H9 (cell line): ENCODE measurements around the gene TRPV5. TPM values are rescaled to one million over a fixed set of nuclear protein-coding genes. Genes with fewer than 3 reads are reported as not detected.

Experiments
- DNase-seq: peaks from one replicate; pipeline ENCODE4 v3.0.0-alpha.2; 2017
- H2AFZ ChIP-seq: one replicate; pipeline ENCODE4 v1.6.1; 2013; ENCODE audit warnings: mild to moderate bottlenecking, low read length, control low read depth, moderate library complexity
- H2AK5ac ChIP-seq: 2 replicates; pipeline ENCODE4 v1.6.1; 2013; ENCODE audit warnings: low read length, control low read depth, mixed read lengths; ENCODE audit not compliant: insufficient read length
- H2BK120ac ChIP-seq: one replicate; pipeline ENCODE4 v1.6.1; 2013; ENCODE audit warnings: low read depth, mild to moderate bottlenecking, low read length, control low read depth, inconsistent platforms; ENCODE audit not compliant: poor library complexity, severe bottlenecking
- H2BK12ac ChIP-seq: 2 replicates; pipeline ENCODE4 v1.6.1; 2013; ENCODE audit warnings: low read length, control low read depth, mixed read lengths, low read depth; ENCODE audit not compliant: insufficient read length
- H2BK15ac ChIP-seq: 2 replicates; pipeline ENCODE4 v1.6.1; 2013; ENCODE audit warnings: low read depth, low read length, control low read depth
- H2BK20ac ChIP-seq: one replicate; pipeline ENCODE4 v1.6.1; 2013; ENCODE audit warnings: low read depth, mild to moderate bottlenecking, low read length, control low read depth, inconsistent platforms; ENCODE audit not compliant: poor library complexity, severe bottlenecking
- H2BK5ac ChIP-seq: 2 replicates; pipeline ENCODE4 v1.6.1; 2013; ENCODE audit warnings: low read length, control low read depth, mixed read lengths; ENCODE audit not compliant: insufficient read length
- H3K14ac ChIP-seq: 2 replicates; pipeline ENCODE4 v1.6.1; 2013; ENCODE audit warnings: low read length, control low read depth; ENCODE audit not compliant: insufficient read depth
- H3K18ac ChIP-seq: 2 replicates; pipeline ENCODE4 v1.6.1; 2013; ENCODE audit warnings: low read depth, mild to moderate bottlenecking, mixed read lengths, low read length, control low read depth; ENCODE audit not compliant: insufficient read length
- H3K23ac ChIP-seq: 2 replicates; pipeline ENCODE4 v1.6.1; 2013; ENCODE audit warnings: low read length, control low read depth, mixed read lengths, low read depth; ENCODE audit not compliant: insufficient read length
- H3K23me2 ChIP-seq: 2 replicates; pipeline ENCODE4 v1.6.1; 2013; ENCODE audit warnings: low read depth, mild to moderate bottlenecking, mixed read lengths, low read length, control low read depth; ENCODE audit not compliant: insufficient read length, poor library complexity, severe bottlenecking
- H3K27ac ChIP-seq: 2 replicates; pipeline ENCODE4 v1.5.1; 2013; ENCODE audit warnings: low read length, control low read depth, mixed read lengths, low read depth; ENCODE audit not compliant: insufficient read length
- H3K27me3 ChIP-seq: 2 replicates; pipeline ENCODE4 v1.6.1; 2013; ENCODE audit warnings: low read length, control low read depth, inconsistent platforms; ENCODE audit not compliant: insufficient read depth
- H3K4ac ChIP-seq: 2 replicates; pipeline ENCODE4 v1.6.1; 2013; ENCODE audit warnings: low read depth, mild to moderate bottlenecking, control low read depth, inconsistent platforms, low read length, moderate library complexity
- H3K4me1 ChIP-seq: 2 replicates; pipeline ENCODE4 v1.6.1; 2013; ENCODE audit warnings: low read length, control low read depth, inconsistent platforms; ENCODE audit not compliant: insufficient read depth
- H3K4me2 ChIP-seq: 2 replicates; pipeline ENCODE4 v1.6.1; 2013; ENCODE audit warnings: low read length, control low read depth, mixed read lengths; ENCODE audit not compliant: insufficient read length, insufficient read depth
- H3K56ac ChIP-seq: 2 replicates; pipeline ENCODE4 v1.6.1; 2013; ENCODE audit warnings: low read depth, mild to moderate bottlenecking, mixed read lengths, low read length, control low read depth; ENCODE audit not compliant: insufficient read length
- H3K79me1 ChIP-seq: 2 replicates; pipeline ENCODE4 v1.6.1; 2013; ENCODE audit warnings: low read depth, mild to moderate bottlenecking, moderate library complexity, low read length, control low read depth, inconsistent platforms; ENCODE audit not compliant: insufficient read depth, poor library complexity, severe bottlenecking
- H3K79me2 ChIP-seq: 2 replicates; pipeline ENCODE4 v1.6.1; 2013; ENCODE audit warnings: low read length, control low read depth, inconsistent platforms; ENCODE audit not compliant: insufficient read depth
- H3K9ac ChIP-seq: 2 replicates; pipeline ENCODE4 v1.6.1; 2013; ENCODE audit warnings: low read length, control low read depth, mixed read lengths; ENCODE audit not compliant: insufficient read length; ENCODE audit errors: extremely low read depth
- H3K9me3 ChIP-seq: one replicate; pipeline ENCODE4 v1.6.1; 2013; ENCODE audit warnings: low read depth, low read length, inconsistent platforms; ENCODE audit not compliant: control insufficient read depth
- H3T11ph ChIP-seq: one replicate; pipeline ENCODE4 v1.6.1; 2013; ENCODE audit warnings: mild to moderate bottlenecking, low read length, control low read depth, inconsistent platforms
- H4K20me1 ChIP-seq: one replicate; pipeline ENCODE4 v1.6.1; 2013; ENCODE audit not compliant: control insufficient read depth, insufficient read length, insufficient read depth
- H4K5ac ChIP-seq: 2 replicates; pipeline ENCODE4 v1.6.1; 2013; ENCODE audit warnings: low read depth, mild to moderate bottlenecking, mixed read lengths, low read length, control low read depth; ENCODE audit not compliant: insufficient read length
- H4K8ac ChIP-seq: replicated peaks from 2 replicates; pipeline ENCODE4 v1.6.1; 2013; ENCODE audit warnings: low read length, control low read depth, mixed read lengths, low read depth; ENCODE audit not compliant: insufficient read length
- H4K91ac ChIP-seq: 2 replicates; pipeline ENCODE4 v1.6.1; 2013; ENCODE audit warnings: low read depth, mild to moderate bottlenecking, moderate library complexity, mixed read lengths, low read length, control low read depth; ENCODE audit not compliant: insufficient read length
- H3K27ac Mint-ChIP-seq, 3 experiments: 2 replicates in 2 of 3; 3 replicates in 1 of 3; pipeline ENCODE4 v1.8.0; 2020 to 2021; ENCODE audit warnings: mixed read lengths in 3 of 3, mild to moderate bottlenecking in 1 of 3, moderate library complexity in 1 of 3
- H3K27me3 Mint-ChIP-seq: 2 replicates; pipeline ENCODE4 v1.8.0; 2021; ENCODE audit warnings: low read depth, mild to moderate bottlenecking, moderate library complexity, mixed read lengths
- H3K36me3 Mint-ChIP-seq, 3 experiments: 2 replicates in 2 of 3; 3 replicates in 1 of 3; pipeline ENCODE4 v1.8.0; 2020 to 2021; ENCODE audit warnings: low read depth in 3 of 3, mixed read lengths in 3 of 3; ENCODE audit not compliant: insufficient read depth in 1 of 3
- H3K4me1 Mint-ChIP-seq, 2 experiments: 2 replicates each; pipeline ENCODE4 v1.8.0; 2020; ENCODE audit warnings: mixed read lengths in 2 of 2
- H3K4me3 Mint-ChIP-seq, 2 experiments: 2 replicates in 1 of 2; 3 replicates in 1 of 2; pipeline ENCODE4 v1.8.0; 2020 to 2021; ENCODE audit warnings: mild to moderate bottlenecking in 2 of 2, mixed read lengths in 2 of 2, moderate library complexity in 1 of 2
- H3K9me3 Mint-ChIP-seq, 2 experiments: 2 replicates in 1 of 2; 3 replicates in 1 of 2; pipeline ENCODE4 v1.8.0; 2020; ENCODE audit warnings: mild to moderate bottlenecking in 2 of 2, mixed read lengths in 2 of 2, moderate library complexity in 1 of 2
- CTCF ChIP-seq: fragments of 200-600 bp; sonication (generic); conservative IDR thresholded peaks from 3 replicates; pipeline ENCODE4 v1.8.0; 2021; ENCODE audit warnings: antibody characterized with exemption, mild to moderate bottlenecking
- WGBS: extraction: QIAGEN DNeasy Blood & Tissue Kit; methylation state at CpG from one replicate; pipeline ENCODE4 v1.1.7; 2013; ENCODE audit warnings: missing lambda C conversion rate, low lambda C conversion rate, mixed read lengths; ENCODE audit not compliant: insufficient read length; ENCODE audit errors: extremely low coverage; 5-methylcytosine and 5-hydroxymethylcytosine counted together
- total RNA-seq: library from RNA; stranded (reverse); gene quantifications from 2 replicates; pipeline ENCODE4 v1.2.1, GENCODE V29; 2021

Gene TRPV5
- total RNA-seq, 1 experiment from 2014 or later: not detected

GRCh38 chr7:142868986-142869415 is 64.5 kb downstream of the TRPV5 start:
- Histone ChIP-seq H3T11ph (no peak overlapping the region), H4K91ac (no peak overlapping the region), H4K20me1 (no peaks in the 10 kb centered on the region), H3K79me1 (no peaks in the 10 kb centered on the region), H3K27ac (no peak overlapping the region), H3K9me3 (no peaks in the 10 kb centered on the region), H2AK5ac (no peak overlapping the region), H2BK15ac (no peak overlapping the region), H4K5ac (no peak overlapping the region), H3K56ac (no peak overlapping the region), H3K23ac (no peak overlapping the region), H3K9ac (no peak overlapping the region), H3K27me3 (no peaks in the 10 kb centered on the region), H3K4ac (no peak overlapping the region), H3K79me2 (no peaks in the 10 kb centered on the region), H3K14ac (no peak overlapping the region), H2BK5ac (no peak overlapping the region), H3K4me2 (no peak overlapping the region), H2AFZ (no peak overlapping the region), H4K8ac (no peak overlapping the region), H3K4me1 (no peaks in the 10 kb centered on the region; the same call in 1 of the 2 replicates), H2BK12ac (no peak overlapping the region), H2BK20ac (no peak overlapping the region), H3K23me2 (no peaks in the 10 kb centered on the region), H3K18ac (no peak overlapping the region), H2BK120ac (no peak overlapping the region)
- peaks cover 8 to 19% of the 10 kb centered on the region in 2 experiments for H3K4me1 Mint-ChIP-seq
- peaks cover 3% of the 10 kb centered on the region; the same call in 1 of the 2 replicates for H3K27me3 Mint-ChIP-seq
- H3K36me3 Mint-ChIP-seq: peaks cover 0 to 25% (median 8%) of the 10 kb centered on the region in 3 experiments; a peak in 5 of 7 replicates
- no peak overlapping the region for H3K4me3 Mint-ChIP-seq
- TF ChIP-seq CTCF: no peak
- no CpG with 5 or more reads among the region's 11 CpGs for WGBS
- H3K9me3 Mint-ChIP-seq: peaks cover 0 to 2% of the 10 kb centered on the region in 2 experiments; a peak in 2 of 5 replicates
- no peak overlapping the region for H3K27ac Mint-ChIP-seq
- peak; percentile 10 for DNase-seq
